Endothelial cell of umbilical vein (primary cell): ENCODE data around the gene SP3. TPM values are rescaled to one million over a fixed set of nuclear protein-coding genes. Genes with fewer than 3 reads are reported as not detected.

Experiments
- BruUV-seq: library from RNA; stranded (reverse); fragments of 400-500 nt; replicated peaks from 2 replicates; lab custom pipeline; 2021; lab: Mats Ljungman, UMichigan
- CTCF ChIA-PET: fragments of 300-600, 350-600 bp; sonication (Branson Sonifier 250); formaldehyde crosslinking; loops from one replicate; lab custom pipeline; 2021; ENCODE audit warnings: antibody characterized with exemption, inconsistent platforms; lab: Charles Lee
- POLR2A ChIA-PET: fragments of 300-600, 350-600 bp; sonication (Branson Sonifier 250); formaldehyde crosslinking; loops from one replicate; lab custom pipeline; 2021; ENCODE audit warnings: antibody characterized with exemption, inconsistent platforms; lab: Charles Lee
- DNase-seq: peaks from one replicate; pipeline ENCODE4 v3.0.0-alpha.2; 2011; ENCODE audit warnings: low read depth, low spot score
- FAIRE-seq: peaks from 2 replicates; lab custom pipeline; 2011; peaks lifted over from hg19 to GRCh38; lab: Jason Lieb, UNC
- H2AFZ ChIP-seq: 2 replicates; pipeline ENCODE4 v1.6.0; 2012; ENCODE audit warnings: low read depth, low read length, control low read depth, inconsistent platforms
- H3K27ac ChIP-seq: 2 replicates; pipeline ENCODE4 v1.5.1; 2011; ENCODE audit warnings: low read depth, mild to moderate bottlenecking, control low read depth, low read length, moderate library complexity; ENCODE audit not compliant: insufficient read depth
- H3K27me3 ChIP-seq, 2 experiments: 2 replicates each; pipeline versions ENCODE4 v1.6.0 to v1.6.1; 2011; ENCODE audit warnings: low read length in 2 of 2, mixed read lengths in 1 of 2; ENCODE audit not compliant: control insufficient read depth in 2 of 2, insufficient read depth in 2 of 2
- H3K36me3 ChIP-seq, 2 experiments: 2 replicates in 1 of 2; 3 replicates in 1 of 2; pipeline ENCODE4 v1.5.1; 2011; ENCODE audit warnings: low read length in 2 of 2, mild to moderate bottlenecking in 1 of 2, moderate library complexity in 1 of 2; ENCODE audit not compliant: control insufficient read depth in 2 of 2, insufficient read depth in 2 of 2; ENCODE audit errors: extremely low read depth in 1 of 2
- H3K4me1 ChIP-seq: 3 replicates; pipeline ENCODE4 v1.5.1; 2011; ENCODE audit warnings: mild to moderate bottlenecking, low read length; ENCODE audit not compliant: control insufficient read depth, insufficient read depth; ENCODE audit errors: extremely low read depth
- H3K4me2 ChIP-seq: 2 replicates; pipeline ENCODE4 v1.6.1; 2011; ENCODE audit warnings: low read length, control low read depth, mixed read lengths; ENCODE audit not compliant: insufficient read depth
- H3K4me3 ChIP-seq, 3 experiments: fragments of 200-600 bp in 1 of 3; sonication (generic), shearing (Covaris generic) in 1 of 3; replicated peaks in 1 of 3; 2 replicates each; pipeline ENCODE4 v1.5.1; 2011 to 2016; ENCODE audit warnings: control low read depth in 3 of 3, low read length in 3 of 3, mild to moderate bottlenecking in 2 of 3, inconsistent platforms in 1 of 3, low read depth in 1 of 3, moderate library complexity in 1 of 3; ENCODE audit not compliant: insufficient read depth in 1 of 3
- H3K79me2 ChIP-seq: 2 replicates; pipeline ENCODE4 v1.6.0; 2012; ENCODE audit warnings: low read length, inconsistent platforms; ENCODE audit not compliant: control insufficient read depth, insufficient read depth
- H3K9ac ChIP-seq: replicated peaks from 2 replicates; pipeline ENCODE3; 2011; ENCODE audit warnings: low read length, control low read depth; ENCODE audit not compliant: insufficient read depth; ENCODE audit errors: extremely low read depth
- H3K9me1 ChIP-seq: replicated peaks from 3 replicates; pipeline ENCODE4 v1.6.0; 2011; ENCODE audit warnings: mild to moderate bottlenecking, low read length; ENCODE audit not compliant: control insufficient read depth, insufficient read depth; ENCODE audit errors: extremely low read depth
- H3K9me3 ChIP-seq: replicated peaks from 2 replicates; pipeline ENCODE4 v1.5.1; 2012; ENCODE audit warnings: low read length, inconsistent platforms; ENCODE audit not compliant: control insufficient read depth, insufficient read depth
- H4K20me1 ChIP-seq: replicated peaks from 2 replicates; pipeline ENCODE3; 2011; ENCODE audit warnings: mild to moderate bottlenecking, low read length; ENCODE audit not compliant: control insufficient read depth, insufficient read depth; ENCODE audit errors: extremely low read depth
- CTCF ChIP-seq, 2 donors: IDR thresholded peaks; 1 replicate in 1 of 2; 2 replicates in 1 of 2; pipeline ENCODE4 v1.5.1; 2011; ENCODE audit warnings: low read length in 2 of 2, mild to moderate bottlenecking in 2 of 2, moderate library complexity in 2 of 2, control low read depth in 1 of 2, inconsistent platforms in 1 of 2, low read depth in 1 of 2; ENCODE audit not compliant: insufficient read depth in 1 of 2; ENCODE audit errors: extremely low read depth in 1 of 2
- EZH2 ChIP-seq: IDR thresholded peaks from 2 replicates; pipeline ENCODE4 v1.6.1; 2012; ENCODE audit warnings: borderline replicate concordance, low read depth, mild to moderate bottlenecking, moderate library complexity, low read length, inconsistent platforms; ENCODE audit not compliant: severe bottlenecking
- FOS ChIP-seq: IDR thresholded peaks from 2 replicates; pipeline ENCODE4 v1.6.1; 2011; ENCODE audit warnings: mild to moderate bottlenecking, low read length, moderate library complexity, borderline replicate concordance; ENCODE audit not compliant: insufficient read depth
- GATA2 ChIP-seq: IDR thresholded peaks from 2 replicates; pipeline ENCODE4 v1.7.0; 2011; ENCODE audit warnings: low read depth, mild to moderate bottlenecking, moderate library complexity, mixed read lengths, low read length; ENCODE audit not compliant: insufficient read length, insufficient read depth
- JUN ChIP-seq: IDR thresholded peaks from 2 replicates; pipeline ENCODE4 v1.6.1; 2011; ENCODE audit warnings: borderline replicate concordance, low read depth; ENCODE audit not compliant: insufficient read length, insufficient read depth
- MAX ChIP-seq: IDR thresholded peaks from 2 replicates; pipeline ENCODE4 v1.6.1; 2011; ENCODE audit not compliant: insufficient read depth, insufficient read length
- MYC ChIP-seq: IDR thresholded peaks from one replicate; pipeline ENCODE4 v1.6.1; 2011; ENCODE audit warnings: mild to moderate bottlenecking, low read depth, low read length
- POLR2A ChIP-seq: IDR thresholded peaks from 2 replicates; pipeline ENCODE4 v1.6.1; 2012; ENCODE audit warnings: low read depth, mild to moderate bottlenecking, control low read depth, low read length
- POLR2AphosphoS5 ChIP-seq: IDR thresholded peaks from 2 replicates; pipeline ENCODE4 v1.6.1; 2012; ENCODE audit warnings: low read depth, mild to moderate bottlenecking, control low read depth, low read length, moderate library complexity; ENCODE audit not compliant: insufficient read depth
- dilution Hi-C: fragments of 300-500 bp; cut with MboI; formaldehyde crosslinking; loops from one replicate; pipeline ENCODE4 v1.15.0; 2019; ENCODE audit warnings: low sequenced_read_pairs; ENCODE audit not compliant: extremely low pct_ligation_motif_present
- intact Hi-C: fragments of 100-400 bp; cut with micrococcal nuclease; formaldehyde crosslinking; loops from one replicate; pipeline ENCODE4 v1.10.0; 2022
- polyA plus RNA-seq, 4 experiments: library from polyadenylated mRNA; depleted of rRNA in 3 of 4; stranded (reverse) in 3 of 4; unstranded in 1 of 4; fragments of >200 nt; gene quantifications; 2 replicates each; pipeline versions ENCODE4 v1.2.1 to v1.2.3, GENCODE V29; 2011 to 2012; ENCODE audit warnings: missing spikeins in 1 of 4
- total RNA-seq: library from RNA; stranded (reverse); gene quantifications from 2 replicates; pipeline ENCODE4 v1.2.3, GENCODE V29; 2021

Gene SP3
- total and polyA plus RNA-seq, 2 donors (not counting 3 experiments of a cell fraction or from before 2014, with no cell fraction given), result 23.9 to 59.0 TPM

- no peaks in the 10 kb centered on the region for H3K9me3 ChIP-seq
- no peak overlapping the region for H3K4me3 ChIP-seq
- TF ChIP-seq POLR2AphosphoS5 (no peak), EZH2 (no peak), MYC (no peak)
- no peaks in the 10 kb centered on the region for H3K27me3 ChIP-seq
- CTCF ChIA-PET, result no interaction called here
- H3K27ac ChIP-seq, result no peak overlapping the region
- POLR2A ChIA-PET, result no interaction called here
- FAIRE-seq (no peak), DNase-seq (no peak)
- no peaks in the 10 kb centered on the region for H3K36me3 ChIP-seq
- H2AFZ ChIP-seq, result no peak overlapping the region
- peaks cover 33% of the 10 kb centered on the region for H4K20me1 ChIP-seq
- H3K9me1 ChIP-seq, result no peaks in the 10 kb centered on the region
- H3K79me2 ChIP-seq, result peaks cover 95% of the 10 kb centered on the region
- no TSS peak for BruUV-seq
- H3K4me1 ChIP-seq, result peaks cover 6% of the 10 kb centered on the region
- no peak overlapping the region for H3K4me2 ChIP-seq
- intact Hi-C loops, result no loop called here
- no peak overlapping the region for H3K9ac ChIP-seq
- dilution Hi-C loops, result no loop called here
These were observed 29.9 kb downstream of the SP3 start for GRCh38 chr2:173935305-173935704.

- intact Hi-C loops, result no loop called here
- H4K20me1 ChIP-seq, result peaks cover 35% of the 10 kb centered on the region
- CTCF ChIA-PET, result no interaction called here
These were observed 30.3 kb downstream of the SP3 start for GRCh38 chr2:173934895-173935294.

More at GRCh38 chr2:173934895-173935294, 30.3 kb downstream of the SP3 start:
- BruUV-seq, result no TSS peak
- Histone ChIP-seq H3K9ac (no peak overlapping the region), H3K27me3 (no peaks in the 10 kb centered on the region), H3K4me2 (no peak overlapping the region), H3K4me1 (peaks cover 2% of the 10 kb centered on the region), H3K36me3 (no peaks in the 10 kb centered on the region), H3K9me1 (no peaks in the 10 kb centered on the region), H3K27ac (no peak overlapping the region), H2AFZ (no peak overlapping the region), H3K9me3 (no peaks in the 10 kb centered on the region), H3K4me3 (no peak overlapping the region), H3K79me2 (peaks cover 95% of the 10 kb centered on the region)
- dilution Hi-C loops, result no loop called here
- DNase-seq (no peak), FAIRE-seq (no peak)
- TF ChIP-seq POLR2A (no peak), POLR2AphosphoS5 (no peak), FOS (no peak), GATA2 (no peak), MYC (no peak), CTCF (IDR thresholded peaks at IDR 0.05; ENCODE audit: extremely low read depth in 1 of 2, insufficient read depth in 1 of 2, low read depth in 1 of 2, low read length in 2 of 2) (no peak), MAX (no peak), JUN (no peak), EZH2 (no peak)
- POLR2A ChIA-PET, result no interaction called here
